HepG2 (cell line): Measurements from ENCODE around the gene FXYD1. TPM values are rescaled to one million over a fixed set of nuclear protein-coding genes. Genes with fewer than 3 reads are reported as not detected.

Source experiments
- AGO2 ChIP-seq: fragments of 200-400 bp; formaldehyde crosslinking; optimal IDR thresholded peaks from 2 replicates; pipeline ENCODE3; 2017; ENCODE audit warnings: mild to moderate bottlenecking, low read depth, low read length, moderate library complexity
- ESRRA ChIP-seq: sonication (generic); formaldehyde crosslinking; IDR thresholded peaks from 2 replicates; pipeline ENCODE4 v1.5.1; 2020; ENCODE audit warnings: mild to moderate bottlenecking, low read depth, missing genetic modification reagents
- MEF2D ChIP-seq: sonication (generic); formaldehyde crosslinking; IDR thresholded peaks from 2 replicates; pipeline ENCODE4 v1.5.1; 2020; ENCODE audit warnings: mild to moderate bottlenecking, missing genetic modification reagents
- MTA3 ChIP-seq: sonication (generic); formaldehyde crosslinking; IDR thresholded peaks from 2 replicates; pipeline ENCODE4 v1.4.0; 2020; ENCODE audit warnings: missing genetic modification reagents
- MTF2 ChIP-seq: sonication (generic); formaldehyde crosslinking; IDR thresholded peaks from 2 replicates; pipeline ENCODE4 v1.5.0; 2020; ENCODE audit warnings: missing genetic modification reagents, borderline replicate concordance
- MZF1 ChIP-seq: sonication (generic); formaldehyde crosslinking; IDR thresholded peaks from 2 replicates; pipeline ENCODE4 v1.8.1; 2023; ENCODE audit warnings: mild to moderate bottlenecking, missing genetic modification reagents, borderline replicate concordance
- NFYC ChIP-seq: IDR thresholded peaks from 2 replicates; pipeline ENCODE4 v1.6.1; 2016; ENCODE audit warnings: missing genetic modification reagents, missing compliant biosample characterization
- PPARG ChIP-seq: conservative IDR thresholded peaks from 2 replicates; pipeline ENCODE4 v1.6.1; 2016; ENCODE audit warnings: missing biosample characterization, missing genetic modification reagents
- RFX1 ChIP-seq: fragments of 450-650 bp; IDR thresholded peaks from 2 replicates; pipeline ENCODE4 v1.6.1; 2017
- STAT5B ChIP-seq: sonication (generic); formaldehyde crosslinking; IDR thresholded peaks from 2 replicates; pipeline ENCODE4 v1.4.0; 2020; ENCODE audit warnings: missing genetic modification reagents
- XBP1 ChIP-seq: sonication (generic); formaldehyde crosslinking; IDR thresholded peaks from 2 replicates; pipeline ENCODE4 v1.5.0; 2020; ENCODE audit warnings: missing genetic modification reagents
- ZNF17 ChIP-seq: sonication (generic); formaldehyde crosslinking; IDR thresholded peaks from 2 replicates; pipeline ENCODE4 v1.5.0; 2020; ENCODE audit warnings: mild to moderate bottlenecking, missing genetic modification reagents
- ZNF264 ChIP-seq: sonication (generic); formaldehyde crosslinking; IDR thresholded peaks from 2 replicates; pipeline ENCODE4 v1.4.0; 2020; ENCODE audit warnings: missing genetic modification reagents
- ZNF30 ChIP-seq: sonication (generic); formaldehyde crosslinking; IDR thresholded peaks from 2 replicates; pipeline ENCODE4 v1.5.0; 2020; ENCODE audit warnings: mild to moderate bottlenecking, missing genetic modification reagents
- ZNF616 ChIP-seq: sonication (generic); formaldehyde crosslinking; IDR thresholded peaks from 2 replicates; pipeline ENCODE4 v1.5.0; 2020; ENCODE audit warnings: low read depth, mild to moderate bottlenecking, missing genetic modification reagents
- polyA plus RNA-seq, 8 experiments: library from polyadenylated mRNA; depleted of rRNA in 3 of 8; stranded (reverse) in 7 of 8; unstranded in 1 of 8; fragments of >200 nt; fragmentation: Illumina TruSeq in 4 of 8; extraction: Trizol in 4 of 8; gene quantifications; 2 replicates each; pipeline versions ENCODE4 v1.2.1 to v1.2.3, GENCODE V29; 2011 to 2016; ENCODE audit warnings: low read depth in 4 of 8, missing spikeins in 1 of 8, mixed read lengths in 1 of 8; ENCODE audit not compliant: insufficient read depth in 1 of 8
- total RNA-seq, 5 experiments: library from RNA; depleted of rRNA; stranded (reverse); fragments of >200 nt; fragmentation: Illumina TruSeq; extraction: Trizol; gene quantifications; 2 replicates each; pipeline ENCODE4 v1.2.3, GENCODE V29; 2016; ENCODE audit warnings: low read depth in 1 of 5
- TF ChIP-seq, protein P1 (sequence below): sonication (generic); formaldehyde crosslinking; IDR thresholded peaks from 2 replicates; pipeline ENCODE4 v1.5.0; 2020; ENCODE audit warnings: missing genetic modification reagents
- TF ChIP-seq, protein P2 (sequence below): sonication (generic); formaldehyde crosslinking; IDR thresholded peaks from 2 replicates; pipeline ENCODE4 v1.4.0; 2020; ENCODE audit warnings: missing genetic modification reagents
- TF ChIP-seq, protein P3 (sequence below): sonication (generic); formaldehyde crosslinking; IDR thresholded peaks from 2 replicates; pipeline ENCODE4 v1.4.0; 2020; ENCODE audit warnings: missing genetic modification reagents

FXYD1 gene
- total and polyA plus RNA-seq, 2 of the 13 experiments (the other 11 are each of a cell fraction or from before 2014, with no cell fraction given): 31.2 TPM; not detected in 1

DNA sequence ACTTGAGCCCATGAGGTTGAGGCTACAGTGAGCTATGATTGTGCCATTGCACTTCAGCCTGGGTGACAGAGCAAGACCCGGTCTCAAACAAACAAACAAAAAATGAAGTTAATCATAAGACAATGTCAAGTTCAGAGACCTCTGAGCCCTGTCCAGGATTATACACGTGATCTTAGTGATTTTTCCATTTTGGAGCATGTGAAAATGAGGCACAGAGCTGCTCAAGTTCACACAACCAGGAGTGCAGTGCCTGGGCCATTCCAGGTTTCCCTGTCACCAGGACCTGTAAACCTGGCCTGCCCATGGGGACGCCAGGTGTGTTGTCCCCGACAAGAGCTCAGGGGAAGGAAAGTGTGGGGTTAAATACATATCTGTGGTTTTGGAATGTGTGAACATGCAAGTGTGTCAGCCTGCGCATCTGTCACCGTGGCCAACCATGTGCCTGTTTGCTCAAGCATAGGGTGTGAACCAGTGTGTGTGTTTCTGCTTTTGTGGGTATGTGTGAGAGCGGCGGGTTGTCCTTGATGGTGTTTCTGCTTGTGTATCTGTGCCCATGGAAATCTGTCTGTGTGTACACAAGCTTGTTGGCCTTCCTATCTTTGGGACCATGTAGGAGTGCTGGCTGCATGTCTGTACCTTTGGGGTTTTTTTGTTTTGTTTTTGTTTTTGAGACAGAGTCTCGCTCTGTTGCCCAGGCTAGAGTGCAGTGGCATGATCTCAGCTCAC lies 1.5 kb upstream of the FXYD1 start (continued):
- TF ChIP-seq ZNF30 (no peak), MTF2 (CRISPR knock-in tag) (no peak), ZNF264 (CRISPR knock-in tag) (0 out of 2 replicates have a peak, but pooled peaks have one; percentile 38), AGO2 (no peak), MZF1 (no peak), XBP1 (no peak), MTA3 (CRISPR knock-in tag) (no peak), ZNF616 (CRISPR knock-in tag) (0 out of 2 replicates have a peak, but pooled peaks have one; percentile 15), MEF2D (peak; percentile 88), PPARG (0 out of 2 replicates have a peak, but pooled peaks have one; percentile 16), NFYC (no peak), ESRRA (CRISPR knock-in tag) (peak; percentile 57; the same call in 1 of the 2 replicates), ZNF17 (CRISPR knock-in tag) (no peak), RFX1 (no peak; the same call in 1 of the 2 replicates), STAT5B (CRISPR knock-in tag) (no peak)
- TF ChIP-seq, protein P1, sequence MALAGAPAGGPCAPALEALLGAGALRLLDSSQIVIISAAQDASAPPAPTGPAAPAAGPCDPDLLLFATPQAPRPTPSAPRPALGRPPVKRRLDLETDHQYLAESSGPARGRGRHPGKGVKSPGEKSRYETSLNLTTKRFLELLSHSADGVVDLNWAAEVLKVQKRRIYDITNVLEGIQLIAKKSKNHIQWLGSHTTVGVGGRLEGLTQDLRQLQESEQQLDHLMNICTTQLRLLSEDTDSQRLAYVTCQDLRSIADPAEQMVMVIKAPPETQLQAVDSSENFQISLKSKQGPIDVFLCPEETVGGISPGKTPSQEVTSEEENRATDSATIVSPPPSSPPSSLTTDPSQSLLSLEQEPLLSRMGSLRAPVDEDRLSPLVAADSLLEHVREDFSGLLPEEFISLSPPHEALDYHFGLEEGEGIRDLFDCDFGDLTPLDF (CRISPR knock-in tag): no peak
- TF ChIP-seq, protein P2, sequence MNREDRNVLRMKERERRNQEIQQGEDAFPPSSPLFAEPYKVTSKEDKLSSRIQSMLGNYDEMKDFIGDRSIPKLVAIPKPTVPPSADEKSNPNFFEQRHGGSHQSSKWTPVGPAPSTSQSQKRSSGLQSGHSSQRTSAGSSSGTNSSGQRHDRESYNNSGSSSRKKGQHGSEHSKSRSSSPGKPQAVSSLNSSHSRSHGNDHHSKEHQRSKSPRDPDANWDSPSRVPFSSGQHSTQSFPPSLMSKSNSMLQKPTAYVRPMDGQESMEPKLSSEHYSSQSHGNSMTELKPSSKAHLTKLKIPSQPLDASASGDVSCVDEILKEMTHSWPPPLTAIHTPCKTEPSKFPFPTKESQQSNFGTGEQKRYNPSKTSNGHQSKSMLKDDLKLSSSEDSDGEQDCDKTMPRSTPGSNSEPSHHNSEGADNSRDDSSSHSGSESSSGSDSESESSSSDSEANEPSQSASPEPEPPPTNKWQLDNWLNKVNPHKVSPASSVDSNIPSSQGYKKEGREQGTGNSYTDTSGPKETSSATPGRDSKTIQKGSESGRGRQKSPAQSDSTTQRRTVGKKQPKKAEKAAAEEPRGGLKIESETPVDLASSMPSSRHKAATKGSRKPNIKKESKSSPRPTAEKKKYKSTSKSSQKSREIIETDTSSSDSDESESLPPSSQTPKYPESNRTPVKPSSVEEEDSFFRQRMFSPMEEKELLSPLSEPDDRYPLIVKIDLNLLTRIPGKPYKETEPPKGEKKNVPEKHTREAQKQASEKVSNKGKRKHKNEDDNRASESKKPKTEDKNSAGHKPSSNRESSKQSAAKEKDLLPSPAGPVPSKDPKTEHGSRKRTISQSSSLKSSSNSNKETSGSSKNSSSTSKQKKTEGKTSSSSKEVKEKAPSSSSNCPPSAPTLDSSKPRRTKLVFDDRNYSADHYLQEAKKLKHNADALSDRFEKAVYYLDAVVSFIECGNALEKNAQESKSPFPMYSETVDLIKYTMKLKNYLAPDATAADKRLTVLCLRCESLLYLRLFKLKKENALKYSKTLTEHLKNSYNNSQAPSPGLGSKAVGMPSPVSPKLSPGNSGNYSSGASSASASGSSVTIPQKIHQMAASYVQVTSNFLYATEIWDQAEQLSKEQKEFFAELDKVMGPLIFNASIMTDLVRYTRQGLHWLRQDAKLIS (CRISPR knock-in tag): no peak
- TF ChIP-seq, protein P3, sequence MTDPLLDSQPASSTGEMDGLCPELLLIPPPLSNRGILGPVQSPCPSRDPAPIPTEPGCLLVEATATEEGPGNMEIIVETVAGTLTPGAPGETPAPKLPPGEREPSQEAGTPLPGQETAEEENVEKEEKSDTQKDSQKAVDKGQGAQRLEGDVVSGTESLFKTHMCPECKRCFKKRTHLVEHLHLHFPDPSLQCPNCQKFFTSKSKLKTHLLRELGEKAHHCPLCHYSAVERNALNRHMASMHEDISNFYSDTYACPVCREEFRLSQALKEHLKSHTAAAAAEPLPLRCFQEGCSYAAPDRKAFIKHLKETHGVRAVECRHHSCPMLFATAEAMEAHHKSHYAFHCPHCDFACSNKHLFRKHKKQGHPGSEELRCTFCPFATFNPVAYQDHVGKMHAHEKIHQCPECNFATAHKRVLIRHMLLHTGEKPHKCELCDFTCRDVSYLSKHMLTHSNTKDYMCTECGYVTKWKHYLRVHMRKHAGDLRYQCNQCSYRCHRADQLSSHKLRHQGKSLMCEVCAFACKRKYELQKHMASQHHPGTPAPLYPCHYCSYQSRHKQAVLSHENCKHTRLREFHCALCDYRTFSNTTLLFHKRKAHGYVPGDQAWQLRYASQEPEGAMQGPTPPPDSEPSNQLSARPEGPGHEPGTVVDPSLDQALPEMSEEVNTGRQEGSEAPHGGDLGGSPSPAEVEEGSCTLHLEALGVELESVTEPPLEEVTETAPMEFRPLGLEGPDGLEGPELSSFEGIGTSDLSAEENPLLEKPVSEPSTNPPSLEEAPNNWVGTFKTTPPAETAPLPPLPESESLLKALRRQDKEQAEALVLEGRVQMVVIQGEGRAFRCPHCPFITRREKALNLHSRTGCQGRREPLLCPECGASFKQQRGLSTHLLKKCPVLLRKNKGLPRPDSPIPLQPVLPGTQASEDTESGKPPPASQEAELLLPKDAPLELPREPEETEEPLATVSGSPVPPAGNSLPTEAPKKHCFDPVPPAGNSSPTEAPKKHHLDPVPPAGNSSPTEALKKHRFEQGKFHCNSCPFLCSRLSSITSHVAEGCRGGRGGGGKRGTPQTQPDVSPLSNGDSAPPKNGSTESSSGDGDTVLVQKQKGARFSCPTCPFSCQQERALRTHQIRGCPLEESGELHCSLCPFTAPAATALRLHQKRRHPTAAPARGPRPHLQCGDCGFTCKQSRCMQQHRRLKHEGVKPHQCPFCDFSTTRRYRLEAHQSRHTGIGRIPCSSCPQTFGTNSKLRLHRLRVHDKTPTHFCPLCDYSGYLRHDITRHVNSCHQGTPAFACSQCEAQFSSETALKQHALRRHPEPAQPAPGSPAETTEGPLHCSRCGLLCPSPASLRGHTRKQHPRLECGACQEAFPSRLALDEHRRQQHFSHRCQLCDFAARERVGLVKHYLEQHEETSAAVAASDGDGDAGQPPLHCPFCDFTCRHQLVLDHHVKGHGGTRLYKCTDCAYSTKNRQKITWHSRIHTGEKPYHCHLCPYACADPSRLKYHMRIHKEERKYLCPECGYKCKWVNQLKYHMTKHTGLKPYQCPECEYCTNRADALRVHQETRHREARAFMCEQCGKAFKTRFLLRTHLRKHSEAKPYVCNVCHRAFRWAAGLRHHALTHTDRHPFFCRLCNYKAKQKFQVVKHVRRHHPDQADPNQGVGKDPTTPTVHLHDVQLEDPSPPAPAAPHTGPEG (CRISPR knock-in tag): no peak
